Sigmoid colon (tissue), 3 donors: ENCODE results near the gene CDH23.

Source experiments
- CTCF ChIP-seq, 4 experiments: fragments of 450-650 bp in 3 of 4; fragments of 200-600 bp in 1 of 4; IDR thresholded peaks; one replicate each; pipeline ENCODE4 v1.5.1; 2016 to 2019; ENCODE audit warnings: antibody characterized with exemption in 4 of 4, mild to moderate bottlenecking in 3 of 4, moderate library complexity in 2 of 4
- POLR2A ChIP-seq, 2 donors: fragments of 450-650 bp; IDR thresholded peaks; one replicate each; pipeline ENCODE4 v1.6.1; 2016; ENCODE audit warnings: antibody characterized with exemption in 2 of 2, mild to moderate bottlenecking in 2 of 2, moderate library complexity in 2 of 2

DNA sequence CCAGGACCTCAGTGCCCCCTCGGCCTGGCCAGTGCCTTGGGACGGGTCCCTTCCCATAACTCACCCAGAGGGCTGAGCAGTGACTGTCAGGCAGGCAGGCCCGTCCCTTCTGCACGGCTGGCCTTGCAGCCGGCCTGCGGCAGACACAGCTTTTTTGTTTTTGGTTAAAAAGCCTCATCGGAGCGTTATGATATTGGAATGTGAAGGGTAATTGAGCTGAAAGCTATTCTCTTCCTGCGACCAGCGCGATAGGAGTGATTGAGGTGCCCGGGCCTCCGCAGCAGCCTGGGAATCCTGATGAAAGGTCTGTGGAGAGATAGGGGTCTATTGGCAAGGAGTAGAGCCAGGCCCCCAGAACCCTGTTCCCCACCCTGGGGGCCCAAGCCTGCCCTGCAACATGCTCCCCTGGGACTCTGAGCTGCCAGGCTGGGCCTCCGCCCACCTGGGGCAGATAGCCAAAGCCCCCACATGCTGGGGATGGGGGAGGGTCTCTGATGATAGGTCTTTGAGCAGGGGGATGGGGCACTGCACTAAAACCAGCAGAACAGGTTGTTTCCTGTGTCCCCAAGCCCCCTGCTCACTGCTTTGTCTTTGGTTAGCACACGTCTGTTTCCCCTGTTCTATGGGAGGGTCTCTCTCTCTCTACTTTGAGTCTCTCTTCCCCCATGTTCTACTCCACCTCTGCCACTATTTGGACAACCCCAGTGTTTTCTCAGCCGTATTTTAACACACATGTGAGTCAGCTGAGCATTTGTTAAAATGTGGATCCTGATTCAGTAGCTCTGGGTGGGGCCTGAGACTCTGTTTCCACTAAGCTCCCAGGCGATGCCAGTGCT, 131.9 kb downstream of the CDH23 start:
- TF ChIP-seq CTCF (IDR thresholded peaks at IDR 0.05): no peak
- TF ChIP-seq POLR2A (IDR thresholded peaks at IDR 0.05): no peak
